Uterus (tissue), 4 donors: ENCODE results near the gene PCDHGA1. TPM values are rescaled to one million over a fixed set of nuclear protein-coding genes. Genes with fewer than 3 reads are reported as not detected.
"Not testable (repeated sequence)": the region's sequence is repeated elsewhere in the genome, so short reads cannot be mapped to it uniquely, and the experiment has no call there.

ENCODE experiments used
- DNase-seq, 2 donors: peaks; one replicate each; pipeline ENCODE4 v3.0.0-alpha.2; 2019 to 2020
- H3K27ac ChIP-seq, 2 donors: fragments of 200-600 bp; sonication (generic); 1 replicate in 1 of 2; 2 replicates in 1 of 2; pipeline ENCODE4 v1.5.1; 2016 to 2018
- H3K27me3 ChIP-seq, 2 donors: fragments of 200-600 bp; sonication (generic); one replicate each; pipeline ENCODE4 v1.5.1; 2018 to 2019; ENCODE audit warnings: control low read depth in 1 of 2
- H3K36me3 ChIP-seq, 2 donors: fragments of 200-600 bp; sonication (generic); one replicate each; pipeline ENCODE4 v1.5.1; 2019; ENCODE audit warnings: control low read depth in 1 of 2
- H3K4me1 ChIP-seq, 2 donors: fragments of 200-600 bp; sonication (generic); one replicate each; pipeline ENCODE4 v1.5.1; 2018 to 2019; ENCODE audit warnings: control low read depth in 1 of 2
- H3K4me3 ChIP-seq, 2 donors: fragments of 200-600 bp; sonication (generic); 1 replicate in 1 of 2; 2 replicates in 1 of 2; pipeline ENCODE4 v1.5.1; 2018 to 2019; ENCODE audit warnings: mild to moderate bottlenecking in 1 of 2
- H3K9me3 ChIP-seq, 2 donors: fragments of 200-600 bp; sonication (generic); one replicate each; pipeline ENCODE4 v1.5.1; 2019; ENCODE audit warnings: control low read depth in 1 of 2
- POLR2A ChIP-seq, 2 donors: fragments of 450-650 bp; IDR thresholded peaks; one replicate each; pipeline ENCODE4 v1.6.1; 2016; ENCODE audit warnings: antibody characterized with exemption in 2 of 2, mild to moderate bottlenecking in 1 of 2, moderate library complexity in 1 of 2
- intact Hi-C: fragments of 100-400 bp; cut with DNase I; formaldehyde crosslinking; loops from one replicate; pipeline ENCODE4 v1.15.1; 2023; ENCODE audit warnings: low total_unique reads
- total RNA-seq, 4 donors: library from RNA; depleted of rRNA in 3 of 4; stranded (reverse); fragments of >200 nt in 3 of 4; gene quantifications; one replicate each; pipeline versions ENCODE4 v1.1.0 to v1.2.4, GENCODE V29; 2014 to 2023
- TF ChIP-seq, protein P1 (sequence below), 4 experiments: fragments of 200-600 bp in 2 of 4; fragments of 450-650 bp in 2 of 4; sonication (generic) in 2 of 4; IDR thresholded peaks; one replicate each; pipeline ENCODE4 v1.5.1; 2016 to 2019; ENCODE audit warnings: antibody characterized with exemption in 4 of 4, mild to moderate bottlenecking in 2 of 4, moderate library complexity in 1 of 4
- donor health status: DM: yes; HTN: yes; CAD: no.

The PCDHGA1 gene
- total RNA-seq, 4 donors from 2014 or later: under 0.01 to 3.3 (median 1.5) TPM

DNA sequence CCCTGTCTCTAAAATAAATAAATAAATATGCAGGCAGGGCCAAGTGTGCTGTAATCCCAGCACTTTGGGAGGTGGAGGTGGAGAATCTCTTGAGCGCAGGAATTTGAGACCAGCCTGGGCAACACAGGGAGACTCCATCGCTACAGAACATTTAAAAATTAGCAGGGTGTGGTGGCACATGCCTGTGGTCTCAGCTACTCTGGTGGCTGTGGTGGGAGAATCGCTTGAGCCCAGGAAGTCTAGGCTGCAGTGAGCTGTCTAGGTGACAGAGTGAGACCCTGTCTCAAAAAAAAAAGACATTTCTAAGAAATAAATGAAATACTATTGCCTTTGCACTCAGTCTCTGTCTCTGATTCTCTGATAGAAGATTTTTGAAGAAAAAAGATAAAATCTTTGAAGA lies 81.3 kb downstream of the PCDHGA1 start:
- TF ChIP-seq, protein P1, sequence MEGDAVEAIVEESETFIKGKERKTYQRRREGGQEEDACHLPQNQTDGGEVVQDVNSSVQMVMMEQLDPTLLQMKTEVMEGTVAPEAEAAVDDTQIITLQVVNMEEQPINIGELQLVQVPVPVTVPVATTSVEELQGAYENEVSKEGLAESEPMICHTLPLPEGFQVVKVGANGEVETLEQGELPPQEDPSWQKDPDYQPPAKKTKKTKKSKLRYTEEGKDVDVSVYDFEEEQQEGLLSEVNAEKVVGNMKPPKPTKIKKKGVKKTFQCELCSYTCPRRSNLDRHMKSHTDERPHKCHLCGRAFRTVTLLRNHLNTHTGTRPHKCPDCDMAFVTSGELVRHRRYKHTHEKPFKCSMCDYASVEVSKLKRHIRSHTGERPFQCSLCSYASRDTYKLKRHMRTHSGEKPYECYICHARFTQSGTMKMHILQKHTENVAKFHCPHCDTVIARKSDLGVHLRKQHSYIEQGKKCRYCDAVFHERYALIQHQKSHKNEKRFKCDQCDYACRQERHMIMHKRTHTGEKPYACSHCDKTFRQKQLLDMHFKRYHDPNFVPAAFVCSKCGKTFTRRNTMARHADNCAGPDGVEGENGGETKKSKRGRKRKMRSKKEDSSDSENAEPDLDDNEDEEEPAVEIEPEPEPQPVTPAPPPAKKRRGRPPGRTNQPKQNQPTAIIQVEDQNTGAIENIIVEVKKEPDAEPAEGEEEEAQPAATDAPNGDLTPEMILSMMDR (IDR thresholded peaks at IDR 0.05): no peak
- TF ChIP-seq POLR2A (IDR thresholded peaks at IDR 0.05): no peak

GRCh38 chr5:141412854-141413539 lies 82.7 kb downstream of the PCDHGA1 start, which contains the start of gene PCDHGA10:
PCDHGA10 (plus strand) TSS chr5:141412987; CDS start chr5:141413176, 189 bp downstream.
- no peak for DNase-seq
- Histone ChIP-seq H3K27ac (no peak within 1 kb of the TSS), H3K36me3 (no peaks in the 10 kb centered on the region), H3K4me3 (no peak within 1 kb of the TSS), H3K27me3 (no peaks in the 10 kb centered on the region), H3K4me1 (no peaks in the 10 kb centered on the region), H3K9me3 (peaks cover 6 to 97% of the 10 kb centered on the region in 2 donors)
- TF ChIP-seq POLR2A (IDR thresholded peaks at IDR 0.05): no peak
- TF ChIP-seq, protein P1 (IDR thresholded peaks at IDR 0.05): peak in 1 of 4 experiments; percentile 4
- intact Hi-C loops: no loop called here

More for the DNA sequence above, 81.3 kb downstream of the PCDHGA1 start:
- H3K9me3 ChIP-seq: peaks cover 6 to 97% of the 10 kb centered on the region in 2 donors
- H3K27ac ChIP-seq: no peak overlapping the region
- DNase-seq: no peak
- H3K36me3 ChIP-seq: no peaks in the 10 kb centered on the region
- no peaks in the 10 kb centered on the region for H3K4me1 ChIP-seq
- intact Hi-C loops: no loop called here
- H3K4me3 ChIP-seq: no peak overlapping the region
- no peaks in the 10 kb centered on the region for H3K27me3 ChIP-seq

DNA sequence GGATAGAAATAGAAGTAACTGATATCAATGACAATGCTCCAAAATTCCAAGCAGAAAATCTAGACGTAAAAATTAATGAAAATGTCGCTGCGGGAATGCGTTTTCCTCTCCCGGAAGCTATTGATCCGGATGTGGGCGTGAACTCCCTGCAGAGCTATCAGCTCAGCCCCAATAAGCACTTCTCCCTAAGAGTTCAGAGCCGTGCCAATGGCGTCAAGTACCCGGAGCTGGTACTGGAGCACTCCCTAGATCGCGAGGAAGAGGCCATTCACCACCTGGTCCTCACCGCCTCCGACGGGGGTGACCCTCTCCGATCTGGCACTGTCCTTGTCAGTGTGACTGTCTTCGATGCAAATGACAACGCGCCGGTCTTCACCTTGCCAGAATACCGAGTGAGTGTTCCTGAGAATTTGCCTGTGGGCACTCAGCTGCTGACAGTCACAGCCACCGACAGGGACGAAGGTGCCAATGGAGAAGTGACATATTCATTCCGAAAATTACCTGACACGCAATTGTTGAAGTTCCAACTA lies 83.3 kb downstream of the PCDHGA1 start:
- H3K36me3 ChIP-seq: no peaks in the 10 kb centered on the region
- H3K27ac ChIP-seq: no peak overlapping the region
- no peak overlapping the region for H3K4me3 ChIP-seq
- DNase-seq: no peak
- H3K27me3 ChIP-seq: no peaks in the 10 kb centered on the region
- intact Hi-C loops: no loop called here
- H3K4me1 ChIP-seq: no peaks in the 10 kb centered on the region
- TF ChIP-seq, protein P1 (IDR thresholded peaks at IDR 0.05): no peak
- TF ChIP-seq POLR2A (IDR thresholded peaks at IDR 0.05): no peak
- H3K9me3 ChIP-seq: peaks cover 6 to 97% of the 10 kb centered on the region in 2 donors

DNA sequence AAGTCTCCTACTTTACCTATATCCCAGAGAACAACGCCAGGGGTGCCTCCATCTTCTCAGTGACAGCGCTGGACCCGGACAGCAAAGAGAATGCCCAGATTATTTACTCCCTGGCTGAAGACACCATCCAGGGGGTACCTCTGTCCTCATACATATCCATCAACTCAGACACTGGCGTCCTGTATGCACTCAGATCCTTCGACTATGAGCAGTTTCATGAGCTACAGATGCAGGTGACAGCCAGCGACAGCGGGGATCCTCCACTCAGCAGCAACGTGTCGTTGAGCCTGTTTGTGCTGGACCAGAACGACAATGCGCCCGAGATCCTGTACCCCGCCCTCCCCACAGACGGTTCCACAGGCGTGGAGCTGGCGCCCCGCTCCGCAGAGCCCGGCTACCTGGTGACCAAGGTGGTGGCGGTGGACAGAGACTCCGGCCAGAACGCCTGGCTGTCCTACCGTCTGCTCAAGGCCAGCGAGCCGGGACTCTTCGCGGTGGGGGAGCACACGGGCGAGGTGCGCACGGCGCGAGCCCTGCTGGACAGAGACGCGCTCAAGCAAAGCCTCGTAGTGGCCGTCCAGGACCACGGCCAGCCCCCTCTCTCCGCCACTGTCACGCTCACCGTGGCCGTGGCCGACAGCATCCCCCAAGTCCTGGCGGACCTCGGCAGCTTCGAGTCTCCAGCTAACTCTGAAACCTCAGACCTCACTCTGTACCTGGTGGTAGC lies 84.4 kb downstream of the PCDHGA1 start:
- H3K27ac ChIP-seq, H3K27me3 ChIP-seq, H3K36me3 ChIP-seq, H3K4me1 ChIP-seq, H3K4me3 ChIP-seq, intact Hi-C loops, DNase-seq: not testable (repeated sequence)
- peaks cover 6 to 97% of the 10 kb centered on the region in 2 donors for H3K9me3 ChIP-seq

- H3K4me3 ChIP-seq, DNase-seq, H3K4me1 ChIP-seq, H3K27me3 ChIP-seq, intact Hi-C loops, H3K36me3 ChIP-seq, H3K27ac ChIP-seq: not testable (repeated sequence)
- H3K9me3 ChIP-seq: peaks cover 6 to 97% of the 10 kb centered on the region in 2 donors
Observed at GRCh38 chr5:141415275-141415618, 84.9 kb downstream of the PCDHGA1 start.
